NK-92 (cell line): ENCODE results near the gene NUP93.

ENCODE experiments used
- DNase-seq: peaks from one replicate; lab custom pipeline; 2025; ENCODE audit not compliant: unreplicated experiment; lab: John Stamatoyannopoulos, UW

NUP93 gene

DNA sequence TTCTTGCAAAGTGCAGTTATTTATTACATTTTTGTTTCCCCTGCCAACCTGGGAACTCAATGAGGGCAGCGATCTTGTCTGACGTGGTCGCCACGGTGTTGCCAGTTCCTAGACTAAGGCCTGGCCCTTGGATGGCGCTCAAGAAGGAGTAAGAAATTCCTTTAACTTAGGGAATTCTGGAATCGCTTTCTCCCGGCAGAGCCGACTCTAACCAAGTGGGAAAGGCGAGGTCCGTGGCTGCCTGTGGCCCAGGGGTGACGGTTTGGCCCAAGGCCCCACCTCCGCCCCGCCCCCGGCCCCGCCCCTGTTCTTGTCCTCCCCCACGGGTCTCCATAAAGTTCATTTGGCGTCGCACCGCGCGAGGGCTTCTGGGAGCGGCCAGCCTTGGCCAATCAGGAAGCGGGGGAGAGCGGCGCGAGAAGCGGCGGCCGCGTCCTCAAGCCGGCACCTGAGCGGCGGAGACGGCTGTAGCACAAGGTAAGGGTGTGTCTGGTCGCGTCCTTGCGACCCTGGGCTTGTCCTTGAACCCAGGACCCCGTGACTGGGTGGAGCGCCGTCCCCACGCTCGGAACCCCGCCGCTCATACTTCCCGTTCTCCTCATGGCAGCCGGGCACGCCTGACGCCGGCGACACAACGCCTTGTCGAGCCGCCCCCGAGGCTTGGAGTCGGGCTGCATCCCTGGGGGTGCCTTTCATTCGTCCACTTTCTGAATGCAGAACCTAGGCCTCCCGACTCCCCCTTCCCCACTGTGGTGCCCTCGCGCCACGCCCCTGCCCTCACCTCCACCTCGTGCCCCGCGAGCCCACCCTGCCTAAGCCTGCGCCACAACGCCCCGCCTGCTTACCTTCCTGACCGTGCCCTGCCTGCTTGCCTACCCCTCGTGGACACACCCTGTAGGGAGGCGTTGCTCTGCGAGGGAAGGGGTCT is at the start of gene NUP93:
TSS of gene NUP93 (plus strand) at position 395 of the 928 bp plus-strand sequence. CDS start 18,119 bp downstream, outside the sequence.
- DNase-seq = peak; percentile 43

DNA sequence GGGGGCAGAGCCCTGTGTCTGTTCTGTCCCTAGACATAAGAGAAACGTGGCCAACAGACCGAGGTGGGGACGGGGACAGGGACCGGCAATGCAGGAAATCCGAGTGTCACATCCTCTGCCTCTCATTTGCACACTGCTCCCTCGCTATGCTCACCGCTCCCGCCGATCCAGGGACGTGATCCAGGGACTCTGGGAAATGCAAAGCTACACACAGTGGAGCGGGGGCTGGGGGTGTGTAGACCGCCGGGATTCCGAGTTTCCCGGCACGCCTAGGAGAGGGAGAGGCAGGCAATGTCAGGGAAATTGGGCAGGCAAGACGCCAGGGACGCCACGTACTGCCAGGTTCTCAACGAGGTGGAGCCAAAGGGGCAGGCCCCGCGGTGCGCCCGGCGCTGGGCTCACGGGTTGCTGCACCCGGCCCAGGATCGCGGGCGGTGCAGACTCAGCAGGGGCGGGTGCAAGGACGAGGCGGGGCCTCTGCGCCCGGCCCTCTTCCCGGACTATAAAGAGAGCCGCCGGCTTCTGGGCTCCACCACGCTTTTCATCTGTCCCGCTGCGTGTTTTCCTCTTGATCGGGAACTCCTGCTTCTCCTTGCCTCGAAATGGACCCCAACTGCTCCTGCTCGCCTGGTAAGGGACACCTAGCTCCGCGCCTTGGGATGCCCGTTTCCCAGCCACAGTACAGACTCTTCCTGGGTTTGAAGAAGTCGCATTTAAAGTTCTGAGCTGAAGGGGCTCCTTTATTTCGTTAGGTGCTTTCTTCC is 47.8 kb upstream of the NUP93 start, which contains the start of gene MT1X:
TSS of gene MT1X (plus strand) at position 532 of the 764 bp plus-strand sequence. CDS start at position 603, 71 bp downstream.
- DNase-seq = no peak

DNA sequence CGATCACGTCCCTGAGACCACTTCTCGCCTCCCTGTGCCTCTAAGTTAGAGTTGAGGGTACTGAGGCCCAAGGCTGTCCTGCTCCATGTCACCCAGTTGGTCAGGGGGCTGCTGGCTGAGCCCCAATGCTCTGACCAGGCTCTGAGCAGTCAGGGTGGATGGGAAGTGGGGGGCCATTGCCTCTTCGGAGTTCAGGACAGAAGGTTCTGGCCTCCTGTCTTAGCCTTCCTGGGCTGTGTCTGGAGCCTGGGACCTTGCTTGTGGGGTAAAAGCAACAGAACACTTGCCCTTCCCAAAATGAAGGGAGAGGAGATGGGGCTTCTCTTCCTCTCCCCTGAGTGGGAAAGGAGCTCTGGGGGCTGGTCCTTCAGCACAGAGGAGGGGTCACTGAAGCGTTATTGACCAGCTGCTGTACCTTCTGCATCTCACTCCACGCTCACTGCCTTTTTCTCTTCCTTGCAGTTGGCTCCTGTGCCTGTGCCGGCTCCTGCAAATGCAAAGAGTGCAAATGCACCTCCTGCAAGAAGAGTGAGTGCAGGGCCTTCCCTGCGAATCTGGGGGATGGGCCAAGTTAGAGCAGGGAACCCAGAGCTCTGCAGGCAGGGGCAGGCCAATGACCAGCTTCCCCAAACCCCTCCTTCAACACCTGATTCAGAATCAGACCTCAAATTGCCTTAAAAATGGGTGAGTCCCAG is 47.1 kb upstream of the NUP93 start:
- DNase-seq = no peak

DNA sequence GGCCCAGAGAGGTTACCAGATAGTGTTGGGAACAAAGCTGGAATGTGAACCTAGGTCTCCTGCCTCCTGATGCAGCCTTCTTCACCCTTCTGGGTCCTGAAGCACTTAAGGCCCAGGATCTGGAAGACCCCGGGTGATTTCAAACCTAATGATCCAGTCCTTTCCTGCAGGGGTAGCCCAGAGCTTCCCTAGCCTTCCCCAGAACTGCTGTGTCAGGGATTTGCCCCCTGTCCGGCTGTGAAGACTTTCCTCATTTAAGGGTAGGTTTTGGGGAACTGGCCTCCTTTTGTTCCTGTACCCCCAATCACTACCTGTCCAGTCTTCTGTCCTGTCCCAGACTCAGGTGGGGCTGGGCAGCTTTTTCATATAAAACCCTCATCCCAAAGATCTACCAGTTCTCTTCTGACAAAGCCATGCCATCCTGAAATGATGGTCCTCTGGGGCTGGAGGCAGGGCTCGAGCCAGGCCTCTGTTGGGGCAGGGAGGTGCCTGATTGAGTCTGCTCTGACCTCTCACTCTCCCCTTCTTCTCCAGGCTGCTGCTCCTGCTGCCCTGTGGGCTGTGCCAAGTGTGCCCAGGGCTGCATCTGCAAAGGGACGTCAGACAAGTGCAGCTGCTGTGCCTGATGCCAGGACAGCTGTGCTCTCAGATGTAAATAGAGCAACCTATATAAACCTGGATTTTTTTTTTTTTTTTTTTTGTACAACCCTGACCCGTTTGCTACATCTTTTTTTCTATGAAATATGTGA is 46.3 kb upstream of the NUP93 start:
- DNase-seq = no peak

DNA sequence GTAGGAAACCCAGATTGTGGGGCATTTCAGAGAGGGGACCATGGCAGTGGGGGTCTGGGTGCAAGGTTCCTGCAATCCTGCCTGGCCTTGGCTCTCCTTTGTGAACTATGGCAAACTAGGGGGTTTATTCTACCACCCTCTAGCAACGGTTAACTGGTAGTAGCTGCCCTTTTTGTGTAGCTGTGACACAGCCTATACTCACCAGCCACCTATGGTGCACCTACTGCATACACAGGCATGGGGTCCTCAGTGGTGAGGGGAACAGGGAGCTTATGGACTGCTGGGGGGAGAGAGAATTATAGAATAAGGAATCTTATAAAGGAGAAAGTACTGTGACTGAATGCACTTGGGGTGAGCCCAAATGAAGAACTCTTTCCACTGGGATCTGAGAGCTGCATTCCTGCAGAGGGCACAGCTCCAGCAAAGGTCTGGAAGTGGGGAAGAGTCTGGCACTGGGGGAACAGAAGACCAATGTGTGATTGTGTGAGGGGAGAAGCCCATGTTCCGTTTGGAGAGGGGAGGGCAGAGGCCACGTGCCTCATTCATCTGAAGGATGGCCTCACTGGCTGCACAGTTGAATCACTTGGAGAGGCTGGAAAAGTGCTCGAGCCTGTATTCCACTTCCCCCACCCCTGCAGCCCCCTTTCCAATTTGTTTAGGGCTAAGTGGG is 45.5 kb upstream of the NUP93 start:
- DNase-seq = no peak

DNA sequence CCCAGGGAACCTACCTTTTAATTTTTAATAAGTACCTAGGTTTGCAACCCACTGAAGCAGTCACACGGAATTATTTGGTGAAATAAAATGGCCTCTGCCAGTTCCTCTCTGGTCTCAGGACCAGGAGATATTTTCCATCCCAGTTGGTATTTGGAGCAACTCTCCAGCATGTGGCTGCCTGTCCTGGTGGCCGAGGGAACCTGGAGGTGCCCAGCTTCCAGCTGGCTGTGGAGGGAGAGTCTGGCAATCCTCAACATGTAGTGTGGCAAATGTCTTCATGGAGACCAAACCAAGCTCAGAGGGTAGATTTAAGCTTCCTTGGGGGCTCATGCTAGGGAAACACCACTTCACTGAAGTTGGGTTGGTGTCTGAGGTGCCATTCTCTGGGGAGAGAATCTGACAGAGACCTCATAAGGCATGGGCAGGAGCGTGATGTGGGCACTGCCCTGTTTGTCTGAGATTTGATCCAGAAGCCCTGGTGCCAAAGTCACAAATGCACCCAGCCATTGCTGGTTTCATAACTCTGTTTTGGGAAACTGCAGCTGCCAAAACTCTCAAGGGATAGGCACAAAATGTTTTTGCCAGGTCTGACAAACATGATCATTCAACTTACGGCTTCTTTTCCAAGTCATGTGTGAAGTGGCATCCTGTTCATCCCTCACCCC is 44.9 kb upstream of the NUP93 start:
- no peak for DNase-seq

DNA sequence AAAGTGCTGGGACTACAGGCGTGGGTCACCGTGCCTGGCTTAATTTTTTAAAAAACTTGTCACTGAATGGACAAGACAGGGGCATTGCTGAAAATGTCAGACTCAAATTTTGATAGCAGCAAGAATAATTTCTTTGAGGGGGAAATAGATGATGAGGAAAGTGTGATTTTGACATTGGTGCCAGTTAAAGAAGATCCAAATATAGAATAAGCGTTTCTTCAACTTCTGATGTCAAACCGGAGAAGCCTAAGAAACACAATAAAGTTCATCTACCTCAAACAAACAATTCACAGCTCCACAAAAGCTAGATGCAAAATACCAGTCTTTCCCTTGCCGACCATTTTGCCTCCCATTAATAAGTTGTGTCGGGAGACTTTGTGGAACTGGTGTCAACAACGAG is 43.2 kb upstream of the NUP93 start:
- no peak for DNase-seq

DNA sequence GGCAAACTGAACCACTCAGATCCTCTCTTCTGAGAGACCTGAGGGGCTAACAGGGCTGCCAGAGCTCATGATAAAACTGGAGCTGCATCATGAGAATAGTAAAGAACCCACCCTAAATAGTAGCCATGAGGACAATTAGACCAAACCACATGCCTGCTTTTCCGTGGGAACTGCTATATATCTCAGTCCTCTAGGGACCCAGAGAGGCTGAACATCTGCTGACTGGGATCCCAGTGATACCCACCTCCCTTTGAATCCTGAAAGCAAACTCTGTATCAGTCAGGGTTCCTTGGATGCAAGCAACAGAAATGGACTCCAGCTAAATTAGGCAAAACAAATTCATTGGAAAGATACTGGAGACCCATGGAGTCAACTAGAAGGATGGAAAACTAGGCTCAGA is 41.2 kb upstream of the NUP93 start:
- no peak for DNase-seq

DNA sequence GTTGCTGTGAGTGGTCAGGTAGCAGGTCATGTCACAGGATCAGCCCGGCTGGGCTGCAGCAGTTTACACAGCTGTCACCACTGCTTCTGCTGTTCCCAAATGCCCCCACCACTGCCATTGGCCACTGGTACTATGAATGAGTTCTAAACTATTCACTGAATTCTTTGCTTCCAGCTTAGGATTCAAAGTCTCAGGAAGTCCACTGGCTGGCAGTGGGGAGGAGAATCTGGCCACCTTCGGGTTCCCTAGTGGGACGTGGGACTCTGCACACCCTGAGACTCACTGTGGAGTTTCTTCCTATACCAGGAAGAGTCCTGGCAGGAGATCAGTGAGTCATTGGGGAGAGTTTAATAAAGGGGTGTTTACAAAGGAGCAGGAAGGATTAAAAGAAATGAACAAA is 40.8 kb upstream of the NUP93 start:
- DNase-seq = no peak

DNA sequence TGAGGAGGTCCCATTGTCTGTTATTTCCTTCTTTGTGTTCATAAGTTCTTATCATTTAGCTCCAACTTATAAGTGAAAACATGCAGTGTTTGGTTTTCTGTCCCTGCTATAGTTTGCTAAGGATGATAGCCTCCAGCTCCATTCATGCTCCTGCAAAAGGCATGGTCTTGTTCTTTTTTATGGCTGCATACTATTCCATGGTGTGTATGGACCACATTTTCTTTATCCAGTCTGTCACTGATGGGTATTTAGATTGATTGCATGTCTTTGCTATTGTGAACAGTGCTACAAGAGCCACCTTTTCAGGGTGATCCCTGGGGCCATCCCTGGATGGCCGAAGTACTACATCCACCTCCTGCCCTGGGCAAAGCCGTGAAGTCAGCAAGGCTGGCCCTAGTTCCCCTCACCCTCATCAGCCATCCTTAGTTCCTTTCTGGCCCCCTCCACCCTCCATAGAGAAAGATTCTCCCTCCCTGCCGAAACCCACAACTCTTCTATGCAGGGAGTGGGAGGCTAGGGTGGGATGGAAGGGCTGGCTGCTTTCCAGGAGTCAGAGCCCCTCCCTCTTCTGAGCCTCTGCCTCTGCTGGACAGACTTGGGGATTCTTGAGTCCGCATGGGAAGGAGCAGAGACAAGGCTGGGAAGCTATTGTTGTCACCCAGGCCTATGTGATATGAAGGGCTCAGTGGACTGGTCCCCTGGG is 39.4 kb upstream of the NUP93 start:
- DNase-seq = no peak

DNA sequence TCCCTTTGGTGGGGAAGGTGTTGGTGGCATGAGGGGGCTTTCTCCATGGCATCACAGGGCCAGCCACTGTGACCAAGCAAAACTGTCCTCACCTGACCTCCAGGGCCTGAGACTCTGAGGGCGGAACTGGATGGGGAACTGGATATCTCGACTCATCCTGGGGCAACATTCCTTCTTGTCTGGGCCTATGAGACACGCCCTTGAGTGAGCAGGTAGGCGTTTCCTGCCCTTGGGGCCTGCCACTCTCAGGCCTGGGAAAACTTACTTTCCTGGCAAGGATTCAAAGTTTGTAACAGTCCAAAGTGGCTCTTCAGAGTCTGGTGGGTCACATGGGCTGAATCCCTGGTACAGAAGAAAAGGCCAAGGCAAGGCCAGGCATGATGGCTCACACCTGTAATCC is 38.0 kb upstream of the NUP93 start:
- no peak for DNase-seq

DNA sequence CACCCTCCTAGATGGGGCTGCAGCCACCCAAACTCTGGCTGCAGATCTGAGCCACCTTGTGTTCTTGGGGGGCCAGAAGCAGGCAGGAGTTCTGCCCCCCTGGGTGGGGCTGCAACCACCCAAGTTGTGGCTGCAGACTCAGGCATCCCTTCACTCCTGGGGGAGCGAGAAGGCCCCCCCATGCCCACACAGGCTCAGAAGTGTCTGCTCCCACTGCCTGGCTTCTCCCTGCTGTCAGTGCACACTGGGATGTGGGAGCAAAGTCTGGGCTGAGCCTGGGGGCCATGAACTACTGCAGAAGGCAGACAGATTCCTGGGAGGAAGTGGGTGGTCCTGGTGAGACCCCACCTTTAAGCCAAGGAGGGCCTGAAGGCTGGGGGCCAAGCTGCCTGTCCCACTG is 34.7 kb upstream of the NUP93 start:
- DNase-seq = no peak

DNA sequence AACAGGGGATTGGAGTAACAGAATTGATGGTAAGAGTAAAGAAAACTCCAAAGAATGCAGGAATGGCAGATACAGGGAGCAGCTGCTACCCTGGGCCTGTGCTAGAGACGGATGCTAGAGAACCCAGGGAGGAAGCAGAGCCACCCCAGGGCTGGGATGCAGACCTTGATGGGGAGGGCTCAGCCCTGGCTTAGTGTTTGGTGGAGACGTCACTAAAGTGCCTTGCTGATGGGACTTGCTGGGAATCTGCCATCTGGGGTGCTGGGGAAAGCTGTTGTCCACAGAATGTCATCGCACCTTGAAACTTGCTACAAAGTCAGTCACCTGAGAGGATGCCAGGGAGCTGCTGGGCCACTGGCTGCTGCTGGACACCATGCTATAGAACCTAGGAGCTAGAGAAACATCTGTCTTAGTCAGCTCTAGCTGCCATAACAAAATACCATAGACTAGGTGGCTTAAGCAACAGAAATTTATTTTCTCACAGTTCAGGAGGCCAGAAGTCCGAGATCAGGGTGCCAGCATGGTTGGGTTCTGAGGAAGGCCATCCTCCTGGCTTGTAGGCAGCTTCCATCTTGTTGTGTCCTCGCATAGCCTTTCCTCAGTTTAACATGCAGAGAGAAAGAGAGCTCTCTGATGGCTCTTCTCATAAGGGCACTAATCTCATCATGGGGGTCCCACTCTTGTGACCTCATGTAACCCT is 32.3 kb upstream of the NUP93 start:
- no peak for DNase-seq

DNA sequence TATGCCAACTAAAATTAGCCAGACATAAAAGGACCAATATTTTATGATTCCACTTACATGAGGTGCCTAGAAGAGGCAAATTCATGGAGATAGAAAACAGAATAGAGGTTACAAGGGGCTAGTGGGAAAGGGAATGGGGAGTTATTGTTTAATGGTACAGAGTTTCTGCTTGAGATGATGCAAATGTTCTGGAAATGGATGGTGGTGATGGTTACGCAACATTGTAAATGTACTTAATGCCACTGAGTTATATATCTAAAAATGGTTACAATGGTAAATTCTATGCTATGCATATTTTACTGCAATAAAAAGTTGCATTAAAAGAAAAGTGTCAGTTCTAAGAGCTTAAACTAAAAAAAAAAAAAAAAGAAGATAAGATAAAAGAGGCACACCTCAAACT is 29.7 kb upstream of the NUP93 start:
- DNase-seq = no peak

DNA sequence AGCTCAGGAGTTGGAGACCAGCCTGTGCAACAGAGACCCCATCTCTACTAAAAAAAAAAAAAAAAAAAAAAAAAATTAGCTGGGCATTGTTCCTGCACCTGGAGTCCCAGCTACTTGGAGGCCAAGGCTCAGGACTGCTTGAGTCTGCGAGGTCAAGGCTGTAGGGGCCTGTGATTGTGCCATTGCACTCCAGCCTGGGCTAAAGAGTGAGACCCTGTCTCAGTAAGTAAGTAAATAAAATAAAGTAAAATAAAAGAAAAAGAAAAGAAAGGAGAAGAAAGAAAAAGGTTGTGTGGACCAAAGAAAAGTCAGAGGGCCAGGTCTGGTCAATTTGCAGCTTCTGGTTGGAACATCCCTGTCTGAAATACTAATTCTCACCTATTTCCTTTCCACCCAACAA is 29.3 kb upstream of the NUP93 start:
- DNase-seq = no peak

DNA sequence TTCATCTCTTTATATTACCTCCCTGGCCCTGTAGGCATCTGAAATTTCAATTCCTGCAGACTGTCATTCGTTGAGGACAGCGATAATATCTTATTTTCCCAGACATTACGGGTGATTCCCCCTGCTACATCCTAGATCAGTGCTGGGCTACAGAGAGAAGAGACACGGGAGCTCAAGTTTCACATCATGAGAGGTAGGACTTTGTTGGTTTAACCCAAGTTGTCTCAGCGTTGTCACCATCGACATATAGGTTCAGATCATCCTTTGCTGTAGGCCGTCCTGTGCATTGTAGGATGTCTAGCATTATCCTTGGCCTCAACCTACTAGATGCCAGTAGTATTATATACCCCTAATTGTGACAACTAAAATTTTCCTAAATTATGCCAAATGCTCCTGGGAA is 28.4 kb upstream of the NUP93 start:
- DNase-seq = no peak

DNA sequence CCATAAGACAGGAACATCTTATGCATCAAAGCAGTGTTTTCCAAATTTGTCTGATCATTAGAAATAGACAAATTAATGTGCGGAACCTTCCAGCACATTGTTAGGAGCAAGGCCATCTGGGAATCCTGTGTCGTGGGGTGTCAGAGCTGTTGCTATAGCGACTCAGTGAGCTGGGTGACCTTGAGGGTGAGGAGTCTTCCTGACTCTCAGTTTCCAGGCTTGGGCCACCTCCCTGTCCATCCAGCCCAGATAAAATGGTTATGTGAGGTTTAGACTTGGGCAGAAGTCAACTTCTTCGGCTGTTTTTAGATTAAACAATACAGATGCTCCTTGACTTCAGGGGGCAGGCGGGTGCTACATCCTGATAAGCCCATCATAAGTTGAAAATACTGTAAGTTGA is 27.1 kb upstream of the NUP93 start:
- no peak for DNase-seq
